Measurements from ENCODE around the gene RB1.

Gene RB1

GRCh38 chr13:48491423-48492095 is 188.0 kb downstream of the RB1 start:
- DNase-seq (ENCODE audit: low read depth): no peak
- no peak for TF ChIP-seq CTCF (IDR thresholded peaks at IDR 0.05; ENCODE audit: insufficient read depth, low read depth, low read length, missing control alignments)
- no peak overlapping the region for H3K4me3 ChIP-seq (ENCODE audit: low read length)

- no peak overlapping the region for H3K4me3 ChIP-seq (ENCODE audit: low read length)
- no peak for TF ChIP-seq CTCF (IDR thresholded peaks at IDR 0.05; ENCODE audit: insufficient read depth, low read depth, low read length, missing control alignments)
- no peak for DNase-seq (ENCODE audit: low read depth)
These were observed 188.5 kb downstream of the RB1 start for GRCh38 chr13:48492096-48492440.

GRCh38 chr13:48492470-48493065 is 189.0 kb downstream of the RB1 start:
- no peak overlapping the region for H3K4me3 ChIP-seq (ENCODE audit: low read length)
- peak; percentile 21 for DNase-seq (ENCODE audit: low read depth)
- no peak for TF ChIP-seq CTCF (IDR thresholded peaks at IDR 0.05; ENCODE audit: insufficient read depth, low read depth, low read length, missing control alignments)

GRCh38 chr13:48493066-48493765 is 189.7 kb downstream of the RB1 start:
- no peak overlapping the region for H3K4me3 ChIP-seq (ENCODE audit: low read length)
- peak; percentile 30 for DNase-seq (ENCODE audit: low read depth)
- TF ChIP-seq CTCF (IDR thresholded peaks at IDR 0.05; ENCODE audit: insufficient read depth, low read depth, low read length, missing control alignments): no peak

GRCh38 chr13:48493851-48494250 is 190.3 kb downstream of the RB1 start:
- H3K4me3 ChIP-seq (ENCODE audit: low read length): no peak overlapping the region
- no peak for TF ChIP-seq CTCF (IDR thresholded peaks at IDR 0.05; ENCODE audit: insufficient read depth, low read depth, low read length, missing control alignments)
- DNase-seq (ENCODE audit: low read depth): peak; percentile 25

GRCh38 chr13:48494874-48495273 is 191.3 kb downstream of the RB1 start:
- DNase-seq (ENCODE audit: low read depth): no peak
- no peak for TF ChIP-seq CTCF (IDR thresholded peaks at IDR 0.05; ENCODE audit: insufficient read depth, low read depth, low read length, missing control alignments)
- no peak overlapping the region for H3K4me3 ChIP-seq (ENCODE audit: low read length)
